ENCODE results near the gene STK11IP. TPM values are rescaled to one million over a fixed set of nuclear protein-coding genes. Genes with fewer than 3 reads are reported as not detected.
A peak's percentile ranks its signal among the peaks of the same experiment; 100 is the strongest.

STK11IP gene, protein sequence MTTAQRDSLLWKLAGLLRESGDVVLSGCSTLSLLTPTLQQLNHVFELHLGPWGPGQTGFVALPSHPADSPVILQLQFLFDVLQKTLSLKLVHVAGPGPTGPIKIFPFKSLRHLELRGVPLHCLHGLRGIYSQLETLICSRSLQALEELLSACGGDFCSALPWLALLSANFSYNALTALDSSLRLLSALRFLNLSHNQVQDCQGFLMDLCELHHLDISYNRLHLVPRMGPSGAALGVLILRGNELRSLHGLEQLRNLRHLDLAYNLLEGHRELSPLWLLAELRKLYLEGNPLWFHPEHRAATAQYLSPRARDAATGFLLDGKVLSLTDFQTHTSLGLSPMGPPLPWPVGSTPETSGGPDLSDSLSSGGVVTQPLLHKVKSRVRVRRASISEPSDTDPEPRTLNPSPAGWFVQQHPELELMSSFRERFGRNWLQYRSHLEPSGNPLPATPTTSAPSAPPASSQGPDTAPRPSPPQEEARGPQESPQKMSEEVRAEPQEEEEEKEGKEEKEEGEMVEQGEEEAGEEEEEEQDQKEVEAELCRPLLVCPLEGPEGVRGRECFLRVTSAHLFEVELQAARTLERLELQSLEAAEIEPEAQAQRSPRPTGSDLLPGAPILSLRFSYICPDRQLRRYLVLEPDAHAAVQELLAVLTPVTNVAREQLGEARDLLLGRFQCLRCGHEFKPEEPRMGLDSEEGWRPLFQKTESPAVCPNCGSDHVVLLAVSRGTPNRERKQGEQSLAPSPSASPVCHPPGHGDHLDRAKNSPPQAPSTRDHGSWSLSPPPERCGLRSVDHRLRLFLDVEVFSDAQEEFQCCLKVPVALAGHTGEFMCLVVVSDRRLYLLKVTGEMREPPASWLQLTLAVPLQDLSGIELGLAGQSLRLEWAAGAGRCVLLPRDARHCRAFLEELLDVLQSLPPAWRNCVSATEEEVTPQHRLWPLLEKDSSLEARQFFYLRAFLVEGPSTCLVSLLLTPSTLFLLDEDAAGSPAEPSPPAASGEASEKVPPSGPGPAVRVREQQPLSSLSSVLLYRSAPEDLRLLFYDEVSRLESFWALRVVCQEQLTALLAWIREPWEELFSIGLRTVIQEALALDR
- polyA plus RNA-seq = 9.2 TPM

DNA sequence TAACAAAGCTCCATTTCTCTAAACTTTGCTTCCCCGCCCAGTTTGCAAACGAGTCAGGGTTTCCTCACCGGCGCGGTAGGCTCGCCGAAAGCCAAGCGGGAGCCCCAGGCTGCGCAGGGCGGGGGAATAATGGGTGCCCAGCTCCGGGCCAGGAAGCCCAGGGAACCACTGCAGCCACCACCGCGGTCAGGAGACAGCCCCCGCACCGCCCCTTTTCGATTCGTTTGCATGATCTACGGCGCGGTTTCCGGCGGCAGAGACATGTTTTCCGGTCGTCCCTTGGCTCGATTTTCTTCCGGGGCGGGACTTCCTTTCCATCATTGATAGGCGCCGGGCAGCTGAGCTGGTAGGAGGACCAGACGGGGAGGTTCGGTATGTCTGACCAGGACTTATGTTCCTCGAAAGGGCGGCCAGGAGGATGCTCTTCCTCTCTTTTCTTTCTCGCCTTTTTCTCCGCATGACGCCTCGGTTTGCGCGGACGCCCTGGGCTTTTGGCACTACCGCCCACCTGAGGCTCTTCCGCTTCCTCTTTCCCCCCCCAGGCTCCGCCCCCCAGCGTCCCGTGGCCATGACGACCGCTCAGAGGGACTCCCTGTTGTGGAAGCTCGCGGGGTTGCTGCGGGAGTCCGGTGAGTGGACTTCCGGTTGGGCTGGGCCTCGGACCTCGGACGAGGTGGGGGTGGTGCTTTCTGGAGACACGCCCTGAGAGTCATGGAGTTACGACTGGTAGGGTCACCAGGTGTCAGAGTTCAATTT, at the start of gene STK11IP:
Gene STK11IP, plus strand, starts transcription at position 306 of the 756 bp plus-strand sequence. Its CDS starts 263 bp downstream, at position 569.
- Mint-ChIP-seq H3K4me3 (peak within 1 kb of the TSS; percentile 94 to 98 (median 96)), H3K27me3 (peaks cover 7% of the 10 kb centered on the region), H3K27ac (peak within 1 kb of the TSS; percentile 95 to 99 (median 96))

DNA sequence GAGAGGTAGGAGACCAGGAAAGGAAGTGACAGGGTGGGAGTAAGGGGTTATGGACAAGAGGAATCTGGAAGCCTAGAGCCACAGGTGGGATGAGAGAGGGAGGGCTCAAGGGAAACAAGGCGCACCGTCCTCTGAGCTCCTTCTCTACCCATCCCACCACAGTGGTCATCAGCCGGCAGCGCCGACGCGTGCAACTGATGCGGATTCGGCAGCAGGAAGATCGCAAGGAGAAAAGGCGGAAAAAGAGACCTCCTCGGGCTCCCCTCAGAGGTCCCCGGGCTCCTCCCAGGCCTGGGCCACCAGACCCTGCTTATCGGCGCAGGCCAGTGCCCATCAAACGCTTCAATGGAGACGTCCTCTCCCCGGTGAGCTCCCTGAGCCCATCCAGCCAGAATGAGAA, 48.7 kb upstream of the STK11IP start:
- H3K36me3 Mint-ChIP-seq = peaks cover 2% of the 10 kb centered on the region
- peaks cover 4 to 10% (median 5%) of the 10 kb centered on the region in 3 donors for H3K4me1 Mint-ChIP-seq
- H3K27ac Mint-ChIP-seq = no peak overlapping the region
- peaks cover 57% of the 10 kb centered on the region for H3K27me3 Mint-ChIP-seq
- no peak overlapping the region for H3K4me3 Mint-ChIP-seq
- no peaks in the 10 kb centered on the region for H3K9me3 Mint-ChIP-seq

More for the DNA sequence above, at the start of gene STK11IP:
- Mint-ChIP-seq H3K4me1 (peaks cover 7 to 20% (median 16%) of the 10 kb centered on the region in 3 donors), H3K9me3 (no peaks in the 10 kb centered on the region), H3K36me3 (peaks cover 3% of the 10 kb centered on the region)

DNA sequence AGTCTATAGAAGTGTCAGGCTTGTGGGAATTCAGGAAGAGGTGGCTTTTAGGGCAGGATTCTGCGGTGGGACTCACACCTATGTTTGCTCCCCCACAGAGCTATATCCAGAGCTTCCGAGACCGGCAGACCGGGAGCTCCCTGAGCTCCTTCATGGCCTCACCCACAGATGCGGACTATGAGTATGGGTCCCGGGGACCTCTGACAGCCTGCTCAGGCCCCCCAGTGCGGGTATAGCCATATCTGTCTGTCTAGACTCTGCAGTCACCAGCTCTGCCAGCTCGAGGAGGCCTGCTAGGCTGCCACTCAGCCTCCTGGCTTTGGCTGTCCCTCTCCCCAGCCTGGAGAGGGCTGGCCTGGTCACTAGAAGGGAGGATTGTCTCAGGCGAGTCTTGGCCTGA, 48.0 kb upstream of the STK11IP start:
- Mint-ChIP-seq H3K4me1 (peaks cover 1 to 4% (median 2%) of the 10 kb centered on the region in 3 donors), H3K36me3 (peaks cover 2% of the 10 kb centered on the region), H3K27me3 (peaks cover 59% of the 10 kb centered on the region), H3K9me3 (no peaks in the 10 kb centered on the region), H3K4me3 (no peak overlapping the region), H3K27ac (no peak overlapping the region)

DNA sequence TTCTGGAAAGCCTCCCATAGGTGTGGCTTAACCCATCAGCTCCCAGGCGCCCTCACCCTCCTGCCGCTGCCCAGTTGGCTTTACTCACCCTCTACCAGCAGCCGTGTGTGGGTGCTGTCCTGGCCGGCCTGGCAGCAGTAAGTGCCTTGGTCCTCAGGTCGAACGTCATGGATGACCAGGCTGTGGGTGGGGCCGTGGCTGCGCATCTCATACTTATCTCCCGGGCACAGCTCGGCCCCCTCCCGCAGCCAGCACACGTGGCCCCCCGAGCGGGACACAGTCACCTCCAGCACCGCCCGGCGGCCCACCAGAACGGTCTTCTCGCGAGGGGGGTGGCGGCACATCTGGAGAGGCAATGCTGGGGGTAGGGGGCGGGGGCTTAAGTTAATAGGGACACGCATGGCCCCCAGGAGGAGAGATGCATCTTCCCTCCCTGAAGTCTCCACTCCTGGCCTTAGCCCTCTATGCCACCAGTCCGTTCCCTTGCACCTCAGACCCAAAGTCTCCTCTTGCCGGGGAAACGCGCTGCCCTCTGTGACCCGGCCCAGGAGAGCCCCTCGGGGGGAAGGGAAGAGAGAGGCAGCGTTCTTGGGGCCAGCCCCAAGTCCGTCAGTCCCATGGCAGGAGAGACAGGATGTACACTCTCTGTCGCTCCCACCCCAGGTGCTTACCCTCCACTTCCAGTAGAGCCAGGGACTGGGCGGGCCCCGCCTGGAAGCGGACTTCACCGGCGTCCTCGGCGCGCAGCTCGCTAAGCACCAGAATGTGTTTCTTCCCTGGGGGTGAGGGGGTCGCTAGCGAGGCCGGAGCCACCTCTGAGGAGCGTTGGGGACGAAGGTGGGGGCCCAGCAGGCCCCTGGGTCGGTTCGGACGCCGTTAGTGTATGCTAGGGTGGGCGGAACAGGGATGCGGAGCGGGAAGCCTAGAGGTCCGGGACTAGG, 45.9 kb upstream of the STK11IP start:
- H3K9me3 Mint-ChIP-seq = no peaks in the 10 kb centered on the region
- H3K4me1 Mint-ChIP-seq = peaks cover 0 to 2% (median 1%) of the 10 kb centered on the region in 3 donors
- peak overlapping the region in 3 of 4 donors; percentile 17 to 87 (median 59) for H3K4me3 Mint-ChIP-seq
- peak overlapping the region in 2 of 3 donors; percentile 5 to 10 for H3K27ac Mint-ChIP-seq
- peaks cover 58% of the 10 kb centered on the region for H3K27me3 Mint-ChIP-seq
- peaks cover 2% of the 10 kb centered on the region for H3K36me3 Mint-ChIP-seq

DNA sequence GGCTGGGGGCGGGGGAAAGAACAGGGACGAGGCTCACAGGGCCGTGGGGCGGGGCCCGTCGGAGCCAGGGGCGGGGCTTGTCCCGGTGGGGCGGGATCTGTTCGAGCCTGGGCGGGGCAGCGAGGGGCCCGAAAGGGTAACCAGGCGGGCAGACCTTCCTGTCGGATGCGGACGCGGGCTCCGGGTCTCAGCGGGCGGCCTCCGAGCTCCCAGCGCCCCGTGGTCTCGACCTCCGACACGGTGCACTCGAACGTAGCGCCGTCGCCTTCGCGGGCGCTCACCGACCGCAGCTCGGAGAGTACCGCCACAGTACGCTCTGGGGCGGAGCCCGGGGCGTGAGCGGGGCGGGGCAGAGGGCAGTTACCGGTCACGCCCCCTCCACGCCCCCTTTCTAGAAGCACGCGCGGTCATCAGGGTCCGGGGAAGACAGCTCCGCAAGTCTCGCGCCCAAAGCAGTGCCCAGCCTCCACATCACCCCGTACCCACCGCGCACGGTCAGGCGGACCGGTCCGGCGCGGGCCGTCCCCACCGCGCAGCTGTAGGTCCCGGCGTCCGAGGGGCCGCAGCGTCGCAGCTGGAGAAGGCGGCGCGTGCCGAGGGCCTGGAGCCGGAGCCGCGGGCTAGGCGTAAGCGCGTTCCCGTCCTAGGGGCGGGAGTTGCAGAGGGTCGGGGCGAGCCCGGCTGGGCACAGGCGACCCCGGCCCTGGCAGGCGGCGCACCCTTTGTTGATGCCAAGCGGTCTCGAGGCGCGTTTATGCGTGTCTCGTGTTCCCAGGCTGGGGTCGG, 45.1 kb upstream of the STK11IP start:
- Mint-ChIP-seq H3K27me3 (peaks cover 52% of the 10 kb centered on the region), H3K27ac (peak overlapping the region in 2 of 3 donors; percentile 5 to 10)

DNA sequence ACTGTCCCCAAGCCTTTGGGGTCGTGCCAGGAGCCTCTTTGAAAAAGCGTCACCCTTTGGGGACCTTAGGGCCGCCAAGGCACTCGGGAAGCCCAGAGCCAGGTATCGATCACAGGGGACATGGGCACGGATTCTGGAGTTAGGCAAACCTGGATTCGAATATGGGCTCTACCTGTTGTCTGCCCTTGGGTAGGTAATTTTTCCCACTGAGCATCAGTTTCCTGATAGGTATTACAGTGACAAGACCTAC, 44.6 kb upstream of the STK11IP start:
- Mint-ChIP-seq H3K4me3 (peak overlapping the region in 3 of 4 donors; percentile 48 to 77 (median 51)), H3K36me3 (peaks cover 2% of the 10 kb centered on the region), H3K9me3 (no peaks in the 10 kb centered on the region), H3K27me3 (peaks cover 49% of the 10 kb centered on the region), H3K27ac (peak overlapping the region in 1 of 3 donors; percentile 31), H3K4me1 (peaks cover 0 to 2% (median 1%) of the 10 kb centered on the region in 3 donors)

More for the DNA sequence above, 45.1 kb upstream of the STK11IP start:
- peaks cover 0 to 2% (median 1%) of the 10 kb centered on the region in 3 donors for H3K4me1 Mint-ChIP-seq
- peak overlapping the region; percentile 17 to 87 (median 54) for H3K4me3 Mint-ChIP-seq
- H3K9me3 Mint-ChIP-seq = no peaks in the 10 kb centered on the region
- peaks cover 2% of the 10 kb centered on the region for H3K36me3 Mint-ChIP-seq

DNA sequence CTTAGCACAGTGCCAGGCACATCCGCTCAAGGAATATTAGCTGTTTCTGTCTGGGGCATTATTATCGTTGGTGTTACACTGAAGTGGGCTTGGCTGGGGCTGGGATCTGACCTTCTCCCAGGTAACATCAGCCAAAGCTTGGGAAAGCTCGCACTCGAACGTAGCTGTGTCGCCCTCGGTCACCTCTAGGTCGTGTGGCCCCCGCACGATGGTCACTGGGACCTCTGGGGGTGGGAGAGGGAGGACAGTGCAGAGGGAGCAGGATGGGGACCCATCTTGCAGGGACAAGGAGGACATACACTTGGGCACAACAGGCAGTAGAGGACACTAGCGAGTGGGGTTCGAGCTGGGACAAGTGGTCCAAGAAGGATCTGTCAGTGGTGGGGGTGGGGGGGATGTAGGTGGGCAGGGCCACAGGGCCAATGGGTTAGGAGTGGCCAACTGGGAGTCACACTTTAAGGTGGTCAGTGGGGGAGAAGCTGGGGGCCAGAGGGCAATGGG, 44.1 kb upstream of the STK11IP start:
- Mint-ChIP-seq H3K27me3 (peaks cover 49% of the 10 kb centered on the region), H3K4me3 (peak overlapping the region in 3 of 4 donors; percentile 35 to 77 (median 48)), H3K27ac (peak overlapping the region in 1 of 3 donors; percentile 31)

DNA sequence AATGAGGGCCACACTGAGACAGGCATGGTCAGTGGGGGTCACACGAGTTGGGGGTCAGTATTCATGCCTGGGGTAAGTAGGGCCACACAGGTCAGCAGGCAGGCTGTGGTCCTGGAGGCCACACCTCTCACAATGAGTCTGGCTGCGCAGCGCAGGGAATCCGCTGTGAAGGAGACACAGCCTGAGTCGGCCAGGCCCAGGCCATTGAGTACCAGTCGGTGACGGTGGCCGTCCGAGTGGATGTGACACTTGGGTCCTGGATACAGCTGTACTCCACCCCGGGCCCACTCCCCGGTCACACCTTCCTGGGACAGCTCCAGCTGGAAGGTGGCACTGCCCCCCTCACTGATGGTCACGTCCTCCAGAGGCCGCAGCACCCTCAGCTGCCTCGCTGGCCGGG, 43.3 kb upstream of the STK11IP start:
- Mint-ChIP-seq H3K27ac (no peak overlapping the region), H3K27me3 (peaks cover 47% of the 10 kb centered on the region), H3K4me3 (no peak overlapping the region), H3K9me3 (no peaks in the 10 kb centered on the region), H3K36me3 (peaks cover under 1% of the 10 kb centered on the region), H3K4me1 (peaks cover 0 to 2% (median 1%) of the 10 kb centered on the region in 3 donors)

More for the DNA sequence above, 44.1 kb upstream of the STK11IP start:
- Mint-ChIP-seq H3K4me1 (peaks cover 0 to 2% (median 1%) of the 10 kb centered on the region in 3 donors), H3K36me3 (peaks cover 2% of the 10 kb centered on the region), H3K9me3 (no peaks in the 10 kb centered on the region)

DNA sequence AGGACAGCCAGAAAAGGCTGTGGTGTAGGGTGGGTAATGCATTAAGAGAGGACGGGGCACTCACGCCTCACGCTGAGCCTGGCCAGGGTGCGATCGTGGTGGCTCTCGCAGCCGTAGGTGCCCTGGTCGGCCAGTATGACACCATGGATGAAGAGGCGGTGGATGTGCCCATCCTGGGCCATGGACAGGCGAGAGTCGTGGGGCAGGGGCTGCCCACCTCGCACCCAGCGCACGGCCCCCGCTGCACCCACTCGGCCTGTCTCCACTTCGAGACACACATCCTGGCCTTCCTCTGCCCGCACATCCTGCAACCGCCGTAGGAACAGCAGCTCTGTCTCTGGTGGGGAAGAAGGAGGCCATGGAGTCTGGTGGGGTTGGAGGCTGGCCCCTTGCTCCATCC, 41.7 kb upstream of the STK11IP start:
- peaks cover 36% of the 10 kb centered on the region for H3K27me3 Mint-ChIP-seq
- no peaks in the 10 kb centered on the region for H3K9me3 Mint-ChIP-seq
- no peaks in the 10 kb centered on the region for H3K36me3 Mint-ChIP-seq
- no peak overlapping the region for H3K27ac Mint-ChIP-seq
- no peak overlapping the region for H3K4me3 Mint-ChIP-seq
- peaks cover 0 to 1% (median under 1%) of the 10 kb centered on the region in 3 donors for H3K4me1 Mint-ChIP-seq

DNA sequence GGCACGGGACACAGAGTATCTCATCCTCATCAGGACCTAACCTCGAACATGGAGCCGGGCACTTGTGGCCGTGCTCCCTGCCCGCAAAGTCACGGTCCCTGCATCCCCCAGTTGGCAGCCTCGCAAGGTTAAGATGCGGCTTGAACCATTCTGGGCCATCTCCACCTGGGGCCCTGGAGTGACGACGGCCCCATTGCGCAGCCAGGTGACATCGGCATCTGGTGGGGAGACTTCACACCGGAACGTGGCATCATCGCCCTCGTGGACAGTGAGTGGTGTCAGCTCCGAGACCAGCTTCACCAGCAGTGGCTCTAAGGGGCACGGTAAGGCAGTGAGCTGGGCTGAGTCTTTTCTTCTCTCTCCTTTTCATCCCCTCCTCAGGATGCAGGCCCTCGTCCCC, 41.2 kb upstream of the STK11IP start:
- Mint-ChIP-seq H3K4me1 (no peaks in the 10 kb centered on the region), H3K9me3 (no peaks in the 10 kb centered on the region), H3K36me3 (no peaks in the 10 kb centered on the region), H3K27ac (no peak overlapping the region), H3K4me3 (no peak overlapping the region), H3K27me3 (peaks cover 31% of the 10 kb centered on the region)

DNA sequence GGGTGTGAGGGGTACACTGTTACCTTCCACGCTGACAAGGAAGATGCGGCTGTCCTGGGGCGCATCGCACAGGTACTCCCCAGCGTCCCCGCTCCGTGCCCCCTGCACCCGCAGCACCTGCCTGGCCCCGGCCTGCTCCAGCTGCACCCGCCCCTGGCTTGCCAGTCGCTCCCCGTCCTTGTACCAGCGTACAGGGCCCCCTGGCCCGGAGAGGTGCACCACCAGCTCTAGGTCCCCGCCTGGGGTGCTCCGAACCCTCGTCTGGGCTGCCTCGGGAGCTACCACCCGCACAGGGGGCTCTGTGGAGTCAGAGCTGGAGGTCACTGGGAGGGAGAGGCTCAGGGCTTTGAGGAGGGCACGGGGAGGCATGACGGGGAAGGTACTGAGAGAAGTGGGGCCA, 40.3 kb upstream of the STK11IP start:
- Mint-ChIP-seq H3K9me3 (no peaks in the 10 kb centered on the region), H3K27ac (no peak overlapping the region), H3K36me3 (no peaks in the 10 kb centered on the region), H3K27me3 (peaks cover 31% of the 10 kb centered on the region), H3K4me1 (no peaks in the 10 kb centered on the region), H3K4me3 (no peak overlapping the region)

DNA sequence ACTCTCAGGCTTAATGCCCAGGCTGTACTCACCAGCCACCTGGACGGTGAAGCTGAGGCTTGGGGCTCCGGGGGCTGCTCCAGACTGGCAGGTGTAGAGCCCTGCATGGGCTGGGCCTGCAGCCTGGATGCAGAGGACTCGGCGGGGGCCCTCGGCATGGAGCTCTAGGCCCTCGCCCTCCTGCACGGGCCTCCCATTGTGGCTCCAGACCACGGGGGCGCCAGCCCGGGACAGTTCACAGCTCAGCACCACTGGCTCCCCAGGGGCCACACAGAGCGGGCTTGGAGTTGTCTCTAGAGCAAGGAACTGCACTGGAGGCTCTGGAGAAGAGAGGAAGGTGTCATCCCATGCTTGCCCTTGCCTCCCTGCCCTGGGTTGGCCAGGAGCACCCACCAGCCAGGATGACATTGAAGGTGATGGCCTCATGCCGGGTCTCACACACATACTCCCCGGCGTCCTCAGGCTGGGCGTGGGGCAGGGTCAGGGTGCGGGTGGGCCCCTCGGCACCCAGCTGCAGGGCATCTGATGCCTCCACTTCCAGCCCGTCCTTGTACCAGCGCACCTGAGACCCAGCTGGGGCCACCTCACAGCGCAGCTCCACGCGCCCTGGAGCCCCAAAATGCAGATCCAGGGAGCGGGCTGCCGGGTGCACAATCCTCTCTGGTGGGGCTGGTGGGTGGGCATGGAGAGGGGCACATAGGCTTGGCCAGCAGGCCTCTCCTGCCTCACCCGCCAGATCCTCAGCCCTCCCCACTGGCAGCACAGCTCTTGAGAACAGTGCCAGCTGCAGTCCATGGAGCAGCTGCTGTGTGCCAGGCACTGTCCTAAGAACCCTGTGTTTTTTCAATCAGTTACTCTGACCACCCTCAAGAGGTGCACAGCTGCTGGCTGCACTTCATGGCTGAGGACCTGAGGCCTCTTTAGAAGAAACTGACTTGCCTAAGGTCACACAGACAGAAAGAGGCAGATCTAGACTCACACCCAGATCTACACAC, 39.6 kb upstream of the STK11IP start:
- Mint-ChIP-seq H3K27me3 (peaks cover 33% of the 10 kb centered on the region), H3K36me3 (no peaks in the 10 kb centered on the region), H3K27ac (peak overlapping the region in 1 of 3 donors; percentile 50), H3K4me3 (no peak overlapping the region), H3K9me3 (no peaks in the 10 kb centered on the region), H3K4me1 (no peaks in the 10 kb centered on the region)

Data from IgD-negative memory B cell (primary cell).